Measurements from ENCODE around the gene LAMA5. TPM values are rescaled to one million over a fixed set of nuclear protein-coding genes. Genes with fewer than 3 reads are reported as not detected.

LAMA5 gene
- total and polyA plus RNA-seq, 4 donors: 116 to 315 (median 244) TPM

DNA sequence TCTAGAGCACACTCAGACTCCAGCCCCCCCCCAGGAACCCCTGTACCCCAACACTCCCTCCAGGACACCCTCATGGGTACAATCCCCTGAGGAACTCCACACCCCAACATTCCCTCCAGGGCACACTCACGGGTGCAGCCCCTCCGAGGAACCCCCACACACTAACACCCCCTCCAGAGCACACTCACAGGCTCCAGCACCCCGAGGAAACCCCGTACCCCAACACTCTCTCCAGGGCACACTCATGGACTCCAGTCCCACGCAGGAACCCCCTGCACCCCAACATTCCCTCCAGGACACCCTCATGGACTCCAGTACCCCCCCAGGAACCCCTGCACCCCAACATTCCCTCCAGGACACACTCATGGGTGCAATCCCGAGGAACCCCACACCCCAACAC lies 31.6 kb downstream of the LAMA5 start:
- no peak for TF ChIP-seq CTCF (IDR thresholded peaks at IDR 0.05; ENCODE audit: control extremely low read depth, extremely low read depth)
- Histone ChIP-seq H3K27me3 (ENCODE audit: control insufficient read depth in 3 of 3, insufficient read depth in 3 of 3, low read length in 2 of 3) (no peaks in the 10 kb centered on the region), H3K4me3 (no peak overlapping the region), H3K4me1 (ENCODE audit: control insufficient read depth in 5 of 5, insufficient read depth in 5 of 5, low read length in 5 of 5) (no peaks in the 10 kb centered on the region), H3K9ac (ENCODE audit: insufficient read depth in 1 of 2, low read length in 2 of 2) (no peak overlapping the region), H3K9me3 (ENCODE audit: control insufficient read depth in 4 of 4, insufficient read depth in 3 of 4, low read length in 3 of 4) (no peaks in the 10 kb centered on the region), H3K36me3 (ENCODE audit: control insufficient read depth in 4 of 4, insufficient read depth in 4 of 4, low read length in 4 of 4) (peaks cover 0 to 78% (median 7%) of the 10 kb centered on the region in 4 donors), H3K27ac (ENCODE audit: low read depth in 1 of 2, low read length in 1 of 2) (no peak overlapping the region)
- DNase-seq (no peak), ATAC-seq (ENCODE audit: insufficient read depth, low FRiP score) (no peak)
- WGBS, 2 donors: 95 to 98% methylated on average over 6 of the region's 6 CpGs

DNA sequence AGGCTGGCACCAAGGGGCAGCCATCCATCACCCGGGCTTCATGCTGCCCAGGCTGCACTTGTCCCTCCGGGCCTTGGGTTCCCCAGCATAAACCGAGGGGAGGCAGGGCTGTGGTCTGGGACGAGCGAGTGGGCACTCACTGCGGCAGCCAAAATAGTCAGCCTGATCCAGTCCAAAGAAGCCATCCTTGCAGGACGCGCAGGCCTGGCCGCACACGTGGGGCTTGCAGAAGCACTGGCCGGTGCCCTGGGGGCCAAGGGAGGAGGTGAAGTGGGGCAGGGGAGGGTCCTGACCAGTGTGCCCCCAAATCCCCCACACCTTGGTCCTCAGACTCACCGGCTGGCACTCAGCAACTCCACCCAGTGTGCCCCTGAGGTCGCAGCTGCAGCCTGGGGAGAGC lies 32.2 kb downstream of the LAMA5 start:
- H3K4me3 ChIP-seq: no peak overlapping the region
- WGBS, 2 donors: 91 to 94% methylated on average over 13 of the region's 13 CpGs
- no peak overlapping the region for H3K9ac ChIP-seq (ENCODE audit: insufficient read depth in 1 of 2, low read length in 2 of 2)
- DNase-seq (no peak), ATAC-seq (ENCODE audit: insufficient read depth, low FRiP score) (no peak)
- TF ChIP-seq CTCF (IDR thresholded peaks at IDR 0.05; ENCODE audit: control extremely low read depth, extremely low read depth): no peak
- H3K9me3 ChIP-seq (ENCODE audit: control insufficient read depth in 4 of 4, insufficient read depth in 3 of 4, low read length in 3 of 4): no peaks in the 10 kb centered on the region
- no peaks in the 10 kb centered on the region for H3K27me3 ChIP-seq (ENCODE audit: control insufficient read depth in 3 of 3, insufficient read depth in 3 of 3, low read length in 2 of 3)
- H3K4me1 ChIP-seq (ENCODE audit: control insufficient read depth in 5 of 5, insufficient read depth in 5 of 5, low read length in 5 of 5): no peaks in the 10 kb centered on the region
- H3K36me3 ChIP-seq (ENCODE audit: control insufficient read depth in 4 of 4, insufficient read depth in 4 of 4, low read length in 4 of 4): peaks cover 0 to 80% (median 7%) of the 10 kb centered on the region in 4 donors
- no peak overlapping the region for H3K27ac ChIP-seq (ENCODE audit: low read depth in 1 of 2, low read length in 1 of 2)

- whole genome bisulfite sequencing, 2 donors: 86 to 92% methylated on average over 33 to 37 of the region's 37 CpGs
- H3K4me1 ChIP-seq (ENCODE audit: control insufficient read depth in 5 of 5, insufficient read depth in 5 of 5, low read length in 5 of 5): no peaks in the 10 kb centered on the region
- TF ChIP-seq CTCF (IDR thresholded peaks at IDR 0.05; ENCODE audit: control extremely low read depth, extremely low read depth): no peak
- no peak for ATAC-seq (ENCODE audit: insufficient read depth, low FRiP score)
- H3K27ac ChIP-seq (ENCODE audit: low read depth in 1 of 2, low read length in 1 of 2): no peak overlapping the region
- no peak overlapping the region for H3K9ac ChIP-seq (ENCODE audit: insufficient read depth in 1 of 2, low read length in 2 of 2)
- no peaks in the 10 kb centered on the region for H3K27me3 ChIP-seq (ENCODE audit: control insufficient read depth in 3 of 3, insufficient read depth in 3 of 3, low read length in 2 of 3)
- DNase-seq: no peak
- no peaks in the 10 kb centered on the region for H3K9me3 ChIP-seq (ENCODE audit: control insufficient read depth in 4 of 4, insufficient read depth in 3 of 4, low read length in 3 of 4)
- peaks cover 0 to 86% (median 5%) of the 10 kb centered on the region in 4 donors for H3K36me3 ChIP-seq (ENCODE audit: control insufficient read depth in 4 of 4, insufficient read depth in 4 of 4, low read length in 4 of 4)
- no peak overlapping the region for H3K4me3 ChIP-seq
These were observed 33.1 kb downstream of the LAMA5 start for GRCh38 chr20:62333820-62334595.
